GM12865 (cell line): ENCODE data around the gene SHANK1.

Source experiments
- DNase-seq: peaks from one replicate; pipeline ENCODE4 v3.0.0; 2010; ENCODE audit warnings: low read depth
- H3K4me3 ChIP-seq: 2 replicates; pipeline ENCODE4 v1.5.1; 2011; ENCODE audit warnings: mild to moderate bottlenecking, low read depth, low read length, control low read depth
- TF ChIP-seq, protein P1 (sequence below): IDR thresholded peaks from 2 replicates; pipeline ENCODE4 v1.5.1; 2011; ENCODE audit warnings: low read length, control low read depth, low read depth, inconsistent platforms; ENCODE audit not compliant: insufficient read depth; ENCODE audit errors: missing control alignments

The SHANK1 gene

DNA sequence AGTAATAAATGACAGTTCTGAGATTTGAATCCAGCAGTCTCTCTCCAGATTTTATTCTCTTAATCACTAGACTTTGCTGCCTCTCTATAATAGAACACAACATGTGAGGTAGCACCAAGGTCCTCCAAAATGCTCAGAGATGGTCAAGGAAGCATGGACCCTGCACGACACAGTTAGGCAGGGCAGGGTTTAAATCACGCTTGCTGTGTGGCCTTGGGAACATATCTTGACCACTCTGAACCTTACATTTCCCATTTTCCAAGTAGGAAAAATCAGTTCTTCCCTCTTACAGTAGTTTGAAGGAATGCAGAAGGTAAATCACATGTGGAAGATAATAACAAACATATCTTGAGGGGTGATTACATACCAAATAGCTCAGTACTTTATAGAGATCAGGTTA is 86.2 kb downstream of the SHANK1 start:
- DNase-seq, result no peak
- no peak overlapping the region for H3K4me3 ChIP-seq
- TF ChIP-seq, protein P1, sequence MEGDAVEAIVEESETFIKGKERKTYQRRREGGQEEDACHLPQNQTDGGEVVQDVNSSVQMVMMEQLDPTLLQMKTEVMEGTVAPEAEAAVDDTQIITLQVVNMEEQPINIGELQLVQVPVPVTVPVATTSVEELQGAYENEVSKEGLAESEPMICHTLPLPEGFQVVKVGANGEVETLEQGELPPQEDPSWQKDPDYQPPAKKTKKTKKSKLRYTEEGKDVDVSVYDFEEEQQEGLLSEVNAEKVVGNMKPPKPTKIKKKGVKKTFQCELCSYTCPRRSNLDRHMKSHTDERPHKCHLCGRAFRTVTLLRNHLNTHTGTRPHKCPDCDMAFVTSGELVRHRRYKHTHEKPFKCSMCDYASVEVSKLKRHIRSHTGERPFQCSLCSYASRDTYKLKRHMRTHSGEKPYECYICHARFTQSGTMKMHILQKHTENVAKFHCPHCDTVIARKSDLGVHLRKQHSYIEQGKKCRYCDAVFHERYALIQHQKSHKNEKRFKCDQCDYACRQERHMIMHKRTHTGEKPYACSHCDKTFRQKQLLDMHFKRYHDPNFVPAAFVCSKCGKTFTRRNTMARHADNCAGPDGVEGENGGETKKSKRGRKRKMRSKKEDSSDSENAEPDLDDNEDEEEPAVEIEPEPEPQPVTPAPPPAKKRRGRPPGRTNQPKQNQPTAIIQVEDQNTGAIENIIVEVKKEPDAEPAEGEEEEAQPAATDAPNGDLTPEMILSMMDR, result no peak

DNA sequence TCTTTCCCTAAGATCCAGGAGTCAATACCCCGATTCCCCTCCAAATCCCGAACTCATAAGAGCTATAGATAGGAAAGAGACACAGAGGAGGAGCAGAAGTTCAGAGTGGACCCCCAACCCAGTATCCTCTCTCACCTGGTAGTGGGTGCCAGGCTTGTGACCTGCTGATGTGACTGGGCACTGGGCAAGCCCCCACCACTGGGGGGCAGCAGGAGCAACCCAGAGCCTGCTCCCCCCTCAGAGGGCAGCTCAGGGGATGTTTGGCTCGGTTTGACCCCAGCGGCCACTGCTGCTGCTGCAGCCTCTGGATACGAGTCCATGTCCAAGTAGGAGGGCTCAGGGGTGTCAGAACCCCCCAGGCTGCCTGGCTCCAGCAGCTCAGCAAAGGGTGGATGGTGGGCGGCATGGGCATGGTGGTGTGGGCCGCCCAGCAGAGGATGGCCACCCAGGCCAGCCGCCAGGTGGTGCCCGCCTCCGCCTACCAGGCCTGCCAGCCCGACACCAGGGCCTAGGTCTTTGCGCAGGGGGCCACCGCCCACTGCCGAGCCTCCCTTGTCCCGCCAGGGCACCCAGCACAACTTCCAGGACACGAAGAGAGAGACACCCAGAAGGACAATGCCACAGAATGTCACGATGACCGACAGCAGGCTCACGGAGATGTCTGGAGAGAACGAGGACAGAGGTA is 87.3 kb downstream of the SHANK1 start:
- H3K4me3 ChIP-seq, result no peak overlapping the region
- DNase-seq, result no peak
- TF ChIP-seq, protein P1, result no peak

DNA sequence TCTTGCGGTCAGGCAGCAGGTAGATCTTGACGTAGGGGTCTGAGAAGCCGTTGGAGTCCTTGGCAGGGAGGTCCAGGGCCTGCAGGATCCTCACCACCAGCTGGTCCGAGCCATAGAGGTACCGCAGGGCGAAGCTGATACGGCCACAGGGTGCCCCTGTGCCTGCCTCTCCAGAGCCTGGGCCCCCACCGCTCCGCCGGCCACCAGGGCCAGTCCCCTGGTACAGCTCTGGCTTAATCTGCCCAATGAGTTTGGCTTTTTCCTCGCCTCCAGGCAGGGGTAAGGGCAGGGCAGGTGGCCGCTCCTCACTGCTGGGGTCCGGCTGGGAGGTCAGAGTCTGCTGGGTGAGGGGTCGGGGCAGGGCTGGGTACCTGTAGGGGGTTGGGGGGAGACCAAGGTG is 89.8 kb downstream of the SHANK1 start:
- H3K4me3 ChIP-seq, result no peak overlapping the region
- TF ChIP-seq, protein P1, result no peak
- no peak for DNase-seq

- TF ChIP-seq, protein P1, result no peak
- DNase-seq, result no peak
- no peak overlapping the region for H3K4me3 ChIP-seq
Observed at GRCh38 chr19:50629194-50629593, 90.4 kb downstream of the SHANK1 start.

- TF ChIP-seq, protein P1, result no peak
- no peak overlapping the region for H3K4me3 ChIP-seq
- DNase-seq, result no peak
Observed at GRCh38 chr19:50628551-50628950, 91.1 kb downstream of the SHANK1 start.

DNA sequence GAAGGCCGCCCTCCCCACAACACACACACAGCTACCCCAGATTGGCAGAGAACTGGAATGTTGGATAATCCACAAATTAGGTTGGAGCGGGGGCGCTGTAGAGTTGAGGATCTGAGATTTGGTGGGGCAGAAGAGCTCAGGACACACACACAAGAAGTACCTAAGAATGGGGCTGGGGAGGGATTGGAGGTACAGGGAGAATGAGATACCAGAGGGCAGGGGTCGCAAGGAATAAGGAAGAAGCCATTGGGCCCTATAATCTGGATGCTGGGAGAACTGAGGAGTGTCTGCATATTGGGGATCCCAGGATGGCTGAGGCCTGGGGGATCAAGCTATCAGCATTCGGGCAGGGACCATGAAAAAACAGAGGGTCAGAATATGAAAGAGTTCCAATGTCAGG is 91.5 kb downstream of the SHANK1 start:
- TF ChIP-seq, protein P1, result no peak
- no peak for DNase-seq
- no peak overlapping the region for H3K4me3 ChIP-seq

GRCh38 chr19:50626795-50627194 is 92.8 kb downstream of the SHANK1 start:
- TF ChIP-seq, protein P1, result no peak
- no peak overlapping the region for H3K4me3 ChIP-seq
- no peak for DNase-seq
